Measurements from ENCODE around the gene FOXN3.

DNA sequence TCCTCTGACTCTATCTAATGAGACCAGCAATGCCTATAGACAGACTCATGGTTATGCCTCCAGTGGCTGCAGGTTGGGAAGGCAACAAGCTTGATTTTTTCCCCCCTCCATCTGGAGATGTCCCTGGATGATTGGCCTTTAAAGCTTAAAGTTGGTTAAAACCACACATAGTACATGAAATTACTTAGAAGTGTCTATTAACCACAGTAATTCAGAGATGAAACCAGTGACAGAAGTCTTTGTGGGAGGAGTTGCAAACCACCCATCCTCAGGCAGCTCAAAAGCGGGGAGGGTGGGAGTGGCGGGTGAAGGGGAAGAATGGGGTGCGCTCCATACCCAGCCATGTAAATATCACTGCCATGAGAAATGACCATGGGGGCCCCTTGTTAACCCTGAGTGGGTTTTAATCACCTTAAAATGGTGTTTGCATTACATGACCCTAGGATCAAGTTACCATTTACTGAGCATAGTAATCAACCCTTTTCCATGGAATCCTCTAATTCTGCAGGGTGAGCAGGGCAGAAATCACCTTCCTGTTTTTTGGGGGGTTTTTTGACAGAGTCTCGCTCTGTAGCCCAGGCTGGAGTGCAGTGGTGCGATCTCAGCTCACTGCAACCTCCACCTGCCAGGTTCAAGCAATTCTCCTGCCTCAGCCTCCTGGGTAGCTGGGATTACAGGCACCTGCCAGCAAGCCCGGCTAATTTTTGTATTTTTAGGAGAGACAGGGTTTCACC is 133.5 kb downstream of the FOXN3 start:
- TF ChIP-seq, protein P1, sequence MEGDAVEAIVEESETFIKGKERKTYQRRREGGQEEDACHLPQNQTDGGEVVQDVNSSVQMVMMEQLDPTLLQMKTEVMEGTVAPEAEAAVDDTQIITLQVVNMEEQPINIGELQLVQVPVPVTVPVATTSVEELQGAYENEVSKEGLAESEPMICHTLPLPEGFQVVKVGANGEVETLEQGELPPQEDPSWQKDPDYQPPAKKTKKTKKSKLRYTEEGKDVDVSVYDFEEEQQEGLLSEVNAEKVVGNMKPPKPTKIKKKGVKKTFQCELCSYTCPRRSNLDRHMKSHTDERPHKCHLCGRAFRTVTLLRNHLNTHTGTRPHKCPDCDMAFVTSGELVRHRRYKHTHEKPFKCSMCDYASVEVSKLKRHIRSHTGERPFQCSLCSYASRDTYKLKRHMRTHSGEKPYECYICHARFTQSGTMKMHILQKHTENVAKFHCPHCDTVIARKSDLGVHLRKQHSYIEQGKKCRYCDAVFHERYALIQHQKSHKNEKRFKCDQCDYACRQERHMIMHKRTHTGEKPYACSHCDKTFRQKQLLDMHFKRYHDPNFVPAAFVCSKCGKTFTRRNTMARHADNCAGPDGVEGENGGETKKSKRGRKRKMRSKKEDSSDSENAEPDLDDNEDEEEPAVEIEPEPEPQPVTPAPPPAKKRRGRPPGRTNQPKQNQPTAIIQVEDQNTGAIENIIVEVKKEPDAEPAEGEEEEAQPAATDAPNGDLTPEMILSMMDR (IDR thresholded peaks at IDR 0.05 in 8 of 11, conservative IDR thresholded peaks at IDR 0.05 in 3 of 11) = no peak
- no peak for TF ChIP-seq POLR2AphosphoS5 (IDR thresholded peaks at IDR 0.05)
- no peak for TF ChIP-seq POLR2A (IDR thresholded peaks at IDR 0.05)
